Hepatocyte (in vitro differentiated cells): Measurements from ENCODE around the gene PHKB. TPM values are rescaled to one million over a fixed set of nuclear protein-coding genes. Genes with fewer than 3 reads are reported as not detected.
"Not testable (repeated sequence)": the region's sequence is repeated elsewhere in the genome, so short reads cannot be mapped to it uniquely, and the experiment has no call there.

Experiments
- DNase-seq: peaks from one replicate; pipeline ENCODE4 v3.0.0-alpha.2; 2016; ENCODE audit warnings: low spot score
- H2AFZ ChIP-seq: fragments of 200-600 bp; sonication (generic); 2 replicates; pipeline ENCODE4 v1.6.0; 2016; ENCODE audit warnings: antibody characterized with exemption, mild to moderate bottlenecking
- H3K27ac ChIP-seq: fragments of 200-600 bp; sonication (generic); 2 replicates; pipeline ENCODE4 v1.5.1; 2016; ENCODE audit warnings: mild to moderate bottlenecking
- H3K27me3 ChIP-seq: fragments of 200-600 bp; sonication (generic); 2 replicates; pipeline ENCODE4 v1.6.1; 2016
- H3K36me3 ChIP-seq: fragments of 200-600 bp; sonication (generic); replicated peaks from 2 replicates; pipeline ENCODE4 v1.5.1; 2016; ENCODE audit warnings: low read depth; ENCODE audit not compliant: insufficient read depth
- H3K4me1 ChIP-seq: fragments of 200-600 bp; sonication (generic); 2 replicates; pipeline ENCODE4 v1.5.1; 2016; ENCODE audit warnings: mild to moderate bottlenecking, moderate library complexity; ENCODE audit not compliant: insufficient read depth
- H3K4me2 ChIP-seq: fragments of 200-600 bp; sonication (generic); 2 replicates; pipeline ENCODE4 v1.6.0; 2016
- H3K4me3 ChIP-seq: fragments of 200-600 bp; sonication (generic); 2 replicates; pipeline ENCODE4 v1.5.1; 2016; ENCODE audit warnings: mild to moderate bottlenecking
- H3K79me2 ChIP-seq: fragments of 200-600 bp; sonication (generic); 2 replicates; pipeline ENCODE4 v1.6.0; 2017; ENCODE audit warnings: mild to moderate bottlenecking
- H3K9me2 ChIP-seq: fragments of 200-600 bp; sonication (generic); replicated peaks from 2 replicates; pipeline ENCODE4 v1.6.0; 2017; ENCODE audit warnings: mild to moderate bottlenecking; ENCODE audit not compliant: insufficient read depth
- H3K9me3 ChIP-seq: fragments of 200-600 bp; sonication (generic); 2 replicates; pipeline ENCODE4 v1.5.1; 2016; ENCODE audit warnings: low read depth, mild to moderate bottlenecking
- H4K20me1 ChIP-seq: fragments of 200-600 bp; sonication (generic); 2 replicates; pipeline ENCODE4 v1.6.0; 2016; ENCODE audit warnings: mild to moderate bottlenecking; ENCODE audit not compliant: insufficient read depth, poor library complexity, severe bottlenecking
- EZH2 ChIP-seq: fragments of 200-600 bp; sonication (generic); IDR thresholded peaks from 2 replicates; pipeline ENCODE4 v1.6.1; 2016; ENCODE audit warnings: antibody characterized with exemption, mild to moderate bottlenecking, borderline replicate concordance
- EZH2phosphoT487 ChIP-seq: fragments of 200-600 bp; sonication (generic); IDR thresholded peaks from one replicate; pipeline ENCODE4 v1.6.1; 2018; ENCODE audit warnings: antibody characterized with exemption, mild to moderate bottlenecking, low read depth, moderate library complexity; ENCODE audit not compliant: unreplicated experiment, severe bottlenecking
- WGBS: methylation state at CpG from one replicate; pipeline ENCODE4 v1.1.6; 2016; ENCODE audit warnings: low lambda C conversion rate; ENCODE audit errors: missing lambda C conversion rate; 5-methylcytosine and 5-hydroxymethylcytosine counted together
- polyA plus RNA-seq: library from polyadenylated mRNA; unstranded; fragments of >200 nt; fragmentation: Nextera tagmentation; extraction: Ambion mirVana; gene quantifications from 2 replicates; pipeline ENCODE4 v1.2.1, GENCODE V29; 2016
- total RNA-seq: library from RNA; depleted of rRNA; stranded (reverse); fragments of >200 nt; gene quantifications from 2 replicates; pipeline ENCODE4 v1.2.3, GENCODE V29; 2014
- TF ChIP-seq, protein P1 (sequence below): fragments of 200-600 bp; sonication (generic); IDR thresholded peaks from 2 replicates; pipeline ENCODE4 v1.5.1; 2016; ENCODE audit warnings: antibody characterized with exemption, mild to moderate bottlenecking; ENCODE audit not compliant: poor library complexity

PHKB gene
- total and polyA plus RNA-seq, 2 experiments from 2014 or later, result 28.7 to 71.7 TPM

- Histone ChIP-seq H3K27ac (no peak overlapping the region), H3K9me3 (no peaks in the 10 kb centered on the region), H3K79me2 (peaks cover 81% of the 10 kb centered on the region), H3K9me2 (no peaks in the 10 kb centered on the region), H3K4me3 (no peak overlapping the region), H3K4me2 (no peak overlapping the region), H4K20me1 (no peaks in the 10 kb centered on the region), H2AFZ (no peak overlapping the region), H3K36me3 (no peaks in the 10 kb centered on the region), H3K4me1 (peaks cover 10% of the 10 kb centered on the region), H3K27me3 (no peaks in the 10 kb centered on the region)
- no peak for TF ChIP-seq EZH2phosphoT487
- no peak for TF ChIP-seq EZH2
- TF ChIP-seq, protein P1, sequence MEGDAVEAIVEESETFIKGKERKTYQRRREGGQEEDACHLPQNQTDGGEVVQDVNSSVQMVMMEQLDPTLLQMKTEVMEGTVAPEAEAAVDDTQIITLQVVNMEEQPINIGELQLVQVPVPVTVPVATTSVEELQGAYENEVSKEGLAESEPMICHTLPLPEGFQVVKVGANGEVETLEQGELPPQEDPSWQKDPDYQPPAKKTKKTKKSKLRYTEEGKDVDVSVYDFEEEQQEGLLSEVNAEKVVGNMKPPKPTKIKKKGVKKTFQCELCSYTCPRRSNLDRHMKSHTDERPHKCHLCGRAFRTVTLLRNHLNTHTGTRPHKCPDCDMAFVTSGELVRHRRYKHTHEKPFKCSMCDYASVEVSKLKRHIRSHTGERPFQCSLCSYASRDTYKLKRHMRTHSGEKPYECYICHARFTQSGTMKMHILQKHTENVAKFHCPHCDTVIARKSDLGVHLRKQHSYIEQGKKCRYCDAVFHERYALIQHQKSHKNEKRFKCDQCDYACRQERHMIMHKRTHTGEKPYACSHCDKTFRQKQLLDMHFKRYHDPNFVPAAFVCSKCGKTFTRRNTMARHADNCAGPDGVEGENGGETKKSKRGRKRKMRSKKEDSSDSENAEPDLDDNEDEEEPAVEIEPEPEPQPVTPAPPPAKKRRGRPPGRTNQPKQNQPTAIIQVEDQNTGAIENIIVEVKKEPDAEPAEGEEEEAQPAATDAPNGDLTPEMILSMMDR, result no peak
- no peak for DNase-seq
- WGBS, result 70% methylated on average over 1 of the region's 1 CpG
These were observed 9.7 kb downstream of the PHKB start for GRCh38 chr16:47470810-47471209.

DNA sequence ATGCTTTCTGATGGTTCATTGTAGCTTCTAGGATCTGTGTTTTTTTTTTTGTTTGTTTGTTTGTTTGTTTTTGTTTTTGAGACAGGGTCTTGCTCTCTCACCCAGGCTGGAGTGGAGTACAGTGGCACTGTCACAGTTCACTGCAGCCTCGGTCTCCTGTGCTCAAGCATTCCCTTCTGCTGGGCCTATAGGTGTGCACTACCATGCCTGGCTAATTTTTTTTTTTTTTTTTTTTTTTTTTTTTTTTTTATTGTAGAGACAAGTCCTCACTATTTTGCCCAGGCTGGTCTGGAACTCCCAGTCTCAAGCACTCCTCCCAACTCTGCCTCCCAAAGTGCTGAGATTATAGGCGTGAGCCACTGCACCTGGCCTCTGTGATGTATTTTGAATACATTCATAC lies 11.9 kb downstream of the PHKB start:
- H3K27ac ChIP-seq, H3K4me1 ChIP-seq, H3K4me2 ChIP-seq, H3K36me3 ChIP-seq, DNase-seq, H4K20me1 ChIP-seq, H2AFZ ChIP-seq, H3K9me2 ChIP-seq, H3K27me3 ChIP-seq, H3K4me3 ChIP-seq, H3K9me3 ChIP-seq: not testable (repeated sequence)
- 98% methylated on average over 2 of the region's 2 CpGs for WGBS
- H3K79me2 ChIP-seq, result peaks cover 65% of the 10 kb centered on the region

DNA sequence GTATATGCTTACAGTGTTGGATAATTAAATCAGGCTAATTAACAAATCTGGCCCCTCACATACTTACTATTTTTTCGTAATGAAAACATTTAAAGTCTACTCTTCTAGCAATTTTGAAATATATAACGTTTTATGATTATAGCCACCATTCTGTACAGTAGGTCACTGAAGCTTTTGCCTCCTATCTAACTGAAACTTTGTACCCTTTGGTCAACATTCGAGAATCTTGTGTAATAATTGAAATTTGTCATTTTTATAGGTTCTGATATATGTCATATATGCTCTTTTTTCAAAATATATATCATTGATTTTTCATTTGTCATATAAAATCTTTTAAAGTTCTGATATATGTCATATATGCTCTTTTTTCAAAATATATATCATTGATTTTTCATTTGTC lies 12.7 kb downstream of the PHKB start:
- WGBS, result 93% methylated on average over 3 of the region's 3 CpGs
- no peak overlapping the region for H3K4me2 ChIP-seq
- no peak overlapping the region for H2AFZ ChIP-seq
- peaks cover 3% of the 10 kb centered on the region for H4K20me1 ChIP-seq
- no peak for DNase-seq
- no peak overlapping the region for H3K27ac ChIP-seq
- TF ChIP-seq, protein P1, result no peak
- TF ChIP-seq EZH2, result no peak
- no peak for TF ChIP-seq EZH2phosphoT487
- H3K36me3 ChIP-seq, result no peaks in the 10 kb centered on the region
- peaks cover 63% of the 10 kb centered on the region for H3K79me2 ChIP-seq
- no peak overlapping the region for H3K4me3 ChIP-seq
- H3K9me3 ChIP-seq, result no peaks in the 10 kb centered on the region
- H3K27me3 ChIP-seq, result no peaks in the 10 kb centered on the region
- H3K4me1 ChIP-seq, result no peaks in the 10 kb centered on the region
- H3K9me2 ChIP-seq, result no peaks in the 10 kb centered on the region

- 59% methylated on average over 1 of the region's 1 CpG for WGBS
- TF ChIP-seq EZH2phosphoT487 (no peak), EZH2 (no peak)
- TF ChIP-seq, protein P1, result no peak
- no peak for DNase-seq
- no peak overlapping the region for H3K4me3 ChIP-seq
- H3K36me3 ChIP-seq, result no peaks in the 10 kb centered on the region
- H3K27ac ChIP-seq, result no peak overlapping the region
- no peak overlapping the region for H2AFZ ChIP-seq
- peaks cover 3% of the 10 kb centered on the region for H4K20me1 ChIP-seq
- peaks cover 59% of the 10 kb centered on the region for H3K79me2 ChIP-seq
- no peak overlapping the region for H3K4me2 ChIP-seq
- no peaks in the 10 kb centered on the region for H3K9me2 ChIP-seq
- no peaks in the 10 kb centered on the region for H3K27me3 ChIP-seq
- H3K4me1 ChIP-seq, result no peaks in the 10 kb centered on the region
- no peaks in the 10 kb centered on the region for H3K9me3 ChIP-seq
These were observed 14.7 kb downstream of the PHKB start for GRCh38 chr16:47475786-47476185.
